NCI-H1417 treated with DMSO at 0.1 percent for 48 hours (cell line): ENCODE measurements around the gene SBK3.
"Not testable (repeated sequence)": the region's sequence is repeated elsewhere in the genome, so short reads cannot be mapped to it uniquely, and the experiment has no call there.

Experiments
- DNase-seq: peaks from one replicate; lab custom pipeline; 2025; lab: John Stamatoyannopoulos, UW

The SBK3 gene

DNA sequence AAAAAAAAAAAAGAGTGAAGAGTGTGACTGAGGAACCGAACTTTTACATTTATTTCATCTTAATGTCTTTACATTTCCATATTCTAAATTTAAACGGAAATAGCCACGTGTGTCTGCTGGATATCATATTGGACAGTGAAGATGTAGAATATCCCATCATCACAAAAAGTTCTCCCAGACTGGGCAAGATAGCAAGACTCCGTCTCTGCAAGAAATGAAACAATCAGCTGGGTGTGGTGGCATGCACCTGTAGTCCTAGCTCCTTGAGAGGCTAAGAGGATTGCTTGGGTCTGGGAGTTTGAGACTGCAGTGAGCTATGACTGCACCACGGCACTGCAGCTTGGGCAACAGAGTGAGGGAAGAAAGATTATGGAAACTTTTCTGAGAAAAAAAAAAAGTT lies 31.4 kb upstream of the SBK3 start:
- no peak for DNase-seq

DNA sequence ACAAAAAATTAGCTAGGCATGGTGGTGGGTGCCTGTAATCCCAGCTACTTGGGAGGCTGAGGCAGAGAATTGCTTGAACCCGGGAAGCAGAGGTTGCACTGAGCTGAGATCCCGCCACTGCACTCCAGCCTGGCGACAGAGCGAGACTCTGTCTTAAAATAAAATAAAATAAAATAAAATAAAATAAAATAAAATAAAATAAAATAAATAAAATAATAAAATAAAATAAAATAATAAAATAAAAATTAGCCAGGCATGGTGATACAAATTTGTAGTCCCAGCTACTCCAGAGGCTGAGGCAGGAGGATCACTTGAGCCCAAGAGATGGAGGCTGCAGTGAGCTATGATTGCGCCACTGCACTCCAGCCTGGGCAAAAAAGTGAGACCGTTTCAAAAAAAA lies 28.6 kb upstream of the SBK3 start:
- not testable (repeated sequence) for DNase-seq

DNA sequence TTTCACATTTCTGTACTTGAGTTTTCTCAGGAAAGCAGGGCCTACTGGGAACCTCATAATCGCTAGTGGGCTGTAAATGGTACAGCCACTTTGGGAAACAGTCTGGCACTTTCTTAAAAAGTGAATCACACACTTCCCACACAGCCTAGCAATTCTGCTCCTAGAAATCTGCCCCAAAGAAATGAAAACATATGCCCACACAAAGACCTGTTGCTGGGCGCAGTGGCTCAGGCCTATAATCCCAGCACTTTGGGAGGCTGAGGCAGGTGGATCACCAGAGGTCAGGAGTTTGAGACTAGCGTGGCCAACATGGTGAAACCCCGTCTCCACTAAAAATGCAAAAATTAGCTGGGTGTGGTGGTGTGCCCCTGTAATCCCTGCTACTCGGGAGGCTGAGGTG lies 24.1 kb upstream of the SBK3 start:
- DNase-seq: not testable (repeated sequence)

DNA sequence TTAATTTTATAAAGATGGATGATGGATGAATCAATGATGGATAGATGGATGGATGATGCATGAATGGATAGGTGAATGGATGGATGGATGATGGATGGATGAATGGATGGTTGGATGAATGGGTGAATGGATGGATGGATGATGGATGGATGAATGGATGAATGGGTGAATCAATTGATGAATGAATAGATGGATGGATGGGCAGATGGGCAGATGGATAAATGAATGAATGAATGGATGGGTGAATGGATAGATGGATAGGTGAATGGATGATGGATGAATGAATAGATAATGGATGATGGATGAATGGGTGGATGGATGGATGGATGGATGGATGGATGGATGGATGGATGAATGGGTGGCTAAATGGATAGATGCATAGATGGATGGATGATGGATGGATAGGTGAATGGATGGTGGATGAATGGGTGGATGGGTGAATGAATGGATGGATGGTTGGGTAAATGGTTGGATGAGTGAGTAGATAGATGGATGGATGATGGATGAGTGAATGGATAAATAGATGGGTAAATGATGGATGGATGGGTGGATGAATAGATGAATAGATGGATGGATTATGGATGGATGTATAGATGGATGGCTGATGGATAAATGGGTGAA lies 22.5 kb upstream of the SBK3 start:
- no peak for DNase-seq

DNA sequence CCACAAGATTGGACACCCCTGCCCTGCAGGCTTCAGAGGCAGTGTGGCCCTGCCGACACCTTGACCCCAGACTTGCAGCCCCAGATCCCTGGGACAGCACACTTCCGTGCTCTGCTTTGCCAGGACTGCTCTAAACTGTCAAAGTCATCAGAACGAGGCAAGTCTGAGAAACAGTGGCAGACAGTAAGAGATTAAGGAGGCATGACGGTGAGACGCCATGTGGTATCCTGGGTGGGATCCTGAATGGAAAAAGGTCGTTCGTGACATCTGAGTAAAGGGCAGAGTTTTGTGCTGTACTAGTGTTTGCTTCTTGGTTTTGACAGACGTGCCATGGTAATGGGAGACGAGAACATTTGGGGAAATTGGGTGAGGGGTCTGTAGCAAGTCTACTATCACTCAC lies 21.5 kb upstream of the SBK3 start:
- DNase-seq: no peak

DNA sequence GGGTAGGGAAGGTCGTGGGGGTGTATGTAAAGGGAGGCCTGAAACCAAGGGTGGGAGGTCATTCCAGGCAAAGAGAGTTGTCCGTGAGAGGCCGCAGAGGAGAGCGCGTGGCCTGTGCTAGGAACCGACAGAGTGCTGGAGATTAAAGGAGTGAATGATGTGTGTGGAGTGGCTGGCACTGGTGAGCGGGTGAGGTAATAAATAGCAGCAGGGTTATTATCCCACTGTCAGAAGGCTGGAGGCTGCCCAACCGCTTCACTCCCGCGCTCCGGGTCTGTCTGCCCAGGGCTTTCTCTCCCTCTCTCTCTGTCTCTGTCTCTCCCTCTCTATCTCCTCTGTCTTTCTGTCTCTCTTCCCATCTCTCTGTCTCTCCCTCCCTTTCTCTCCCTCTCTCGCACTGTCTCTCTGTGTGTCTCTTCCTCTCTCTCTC lies 17.9 kb upstream of the SBK3 start:
- no peak for DNase-seq

DNA sequence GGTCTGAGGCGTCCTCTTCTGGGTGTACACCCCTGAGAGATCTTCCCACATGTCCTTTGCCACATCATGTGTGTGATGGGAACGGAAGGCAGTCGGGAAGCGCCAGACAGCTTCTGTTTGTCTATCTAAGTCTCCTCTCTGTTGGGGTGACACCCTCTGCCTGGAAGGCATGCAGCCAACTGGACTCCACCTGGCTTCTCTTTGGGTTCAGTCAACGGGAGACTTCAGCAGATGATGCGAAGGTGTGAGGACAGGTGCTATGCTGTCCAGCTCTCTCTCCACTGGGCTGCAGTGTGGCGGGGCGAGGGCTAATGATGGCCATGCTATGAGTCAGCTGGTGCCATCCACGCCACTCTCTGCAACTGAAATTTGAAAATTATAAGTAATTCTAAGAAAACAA lies 14.3 kb upstream of the SBK3 start:
- no peak for DNase-seq

DNA sequence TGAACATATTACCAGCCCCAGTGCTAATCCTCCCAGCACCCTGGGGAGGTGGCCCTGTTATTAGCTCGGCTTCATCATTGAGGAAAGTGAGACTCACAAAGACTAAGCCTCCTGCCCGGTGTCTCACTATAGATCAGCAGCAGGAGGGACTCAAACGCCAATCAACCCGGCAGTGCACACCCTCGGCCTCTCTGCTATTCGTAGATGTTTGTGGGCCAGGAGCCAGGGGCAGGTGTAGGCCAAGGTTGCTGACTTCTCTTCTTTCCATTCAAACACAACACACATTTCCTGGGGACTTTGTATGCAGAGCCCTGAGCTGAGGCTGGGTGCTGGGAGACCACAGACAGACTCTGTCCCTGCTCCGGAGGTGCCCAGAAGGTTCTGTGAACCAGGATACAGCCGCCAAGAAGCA lies 9.4 kb upstream of the SBK3 start:
- no peak for DNase-seq

DNA sequence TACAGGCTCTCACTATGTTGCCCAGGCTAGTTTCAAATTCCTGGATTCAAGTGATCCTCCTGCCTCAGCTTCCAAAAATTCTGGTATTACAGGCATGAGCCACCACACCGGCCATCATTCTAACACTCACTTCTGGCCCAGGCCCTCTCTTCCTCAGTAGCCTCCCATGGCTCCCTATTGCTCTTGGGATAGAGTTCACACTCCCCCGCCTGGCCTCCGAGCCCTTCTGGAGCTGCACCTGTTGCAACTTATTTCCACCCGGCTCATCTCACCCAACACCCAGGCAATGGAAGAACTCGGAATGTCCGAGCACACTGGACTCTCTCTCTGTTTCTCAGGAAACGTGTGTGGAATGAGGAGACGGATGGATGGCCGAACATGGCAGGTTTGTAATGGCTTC lies 9.0 kb upstream of the SBK3 start:
- no peak for DNase-seq

DNA sequence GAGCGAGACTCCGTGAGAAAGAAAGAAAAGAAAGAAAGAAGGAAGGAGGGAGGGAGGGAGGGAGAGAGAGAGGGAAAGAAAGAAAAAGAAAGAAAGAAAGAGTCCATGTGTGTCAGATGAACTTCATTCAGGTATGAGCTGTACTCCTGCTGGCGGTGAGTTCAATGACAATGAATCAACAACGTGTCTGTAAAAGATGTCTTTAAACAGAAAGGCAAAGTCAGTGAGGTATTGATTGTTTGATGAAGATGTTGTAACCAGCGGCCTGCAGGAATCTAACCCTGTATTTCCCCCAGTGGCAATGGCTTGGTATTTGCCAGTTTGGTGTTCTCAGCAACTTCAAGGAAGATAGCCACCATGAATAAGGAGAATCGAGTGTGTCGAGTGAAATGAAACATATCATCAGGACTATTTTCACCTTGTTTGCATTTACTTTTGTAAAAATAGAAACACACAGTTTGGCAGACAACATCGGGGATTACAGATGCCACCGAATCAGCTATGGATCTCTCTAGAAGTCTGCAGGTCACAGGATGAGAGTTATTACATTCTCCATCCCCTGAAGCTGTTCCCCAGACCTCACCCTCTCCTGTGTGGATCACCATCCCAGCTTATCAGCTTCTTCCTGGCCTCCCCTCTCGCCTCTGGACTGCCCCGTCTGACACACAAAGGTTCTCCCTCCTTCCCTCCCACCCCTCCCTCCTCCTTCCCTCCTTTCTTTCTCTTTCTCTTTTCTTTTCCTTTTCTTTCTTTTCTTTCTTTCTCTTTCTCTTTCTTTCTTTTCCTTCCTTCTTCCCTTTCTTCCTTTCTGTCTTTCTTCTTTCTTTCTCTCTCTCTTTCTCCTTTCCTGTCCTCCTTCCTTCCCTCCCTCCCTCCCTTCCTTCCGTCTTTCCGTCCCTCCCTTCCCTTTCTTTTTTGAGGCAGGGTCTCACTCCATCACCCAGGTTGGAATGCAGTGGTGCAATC lies 8.2 kb upstream of the SBK3 start:
- DNase-seq: no peak

DNA sequence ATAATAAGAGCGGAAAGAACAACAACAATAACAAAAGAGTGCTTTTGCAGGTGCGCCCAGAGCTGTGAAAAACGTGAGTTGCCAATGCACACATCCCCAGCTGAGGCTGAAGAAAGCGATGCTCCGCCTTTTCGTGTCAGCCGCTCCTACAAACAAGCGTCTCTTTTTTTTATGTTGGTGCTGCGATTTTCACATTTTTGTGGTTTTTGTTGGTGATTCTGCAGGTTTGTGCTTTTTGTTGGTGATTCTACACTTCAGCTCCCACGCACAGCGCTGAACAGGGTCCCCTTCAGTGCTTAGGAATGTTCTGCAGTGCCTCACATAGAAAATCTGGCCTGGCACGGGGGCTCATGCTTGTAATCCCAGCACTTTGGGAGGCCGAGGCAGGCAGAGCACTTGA lies 7.3 kb upstream of the SBK3 start:
- no peak for DNase-seq

DNA sequence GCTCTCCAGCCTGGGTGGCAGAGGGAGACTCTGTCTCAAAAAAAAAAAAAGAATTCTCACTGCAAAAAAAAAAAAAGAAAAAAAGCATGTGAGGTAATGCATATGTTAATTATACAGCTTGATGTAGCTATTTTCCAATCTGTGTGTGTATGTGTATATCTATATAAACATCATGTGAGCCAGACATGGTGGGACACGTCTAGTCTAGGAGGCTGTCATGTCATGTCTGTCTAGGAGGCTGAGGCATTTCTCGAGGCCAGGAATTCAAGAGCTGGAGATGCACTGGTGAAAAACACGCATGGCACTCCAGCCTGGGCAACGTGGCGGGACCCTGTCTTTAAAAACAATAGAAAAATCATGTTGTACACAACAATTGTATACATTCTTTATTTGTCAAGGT lies 6.9 kb upstream of the SBK3 start:
- DNase-seq: no peak

DNA sequence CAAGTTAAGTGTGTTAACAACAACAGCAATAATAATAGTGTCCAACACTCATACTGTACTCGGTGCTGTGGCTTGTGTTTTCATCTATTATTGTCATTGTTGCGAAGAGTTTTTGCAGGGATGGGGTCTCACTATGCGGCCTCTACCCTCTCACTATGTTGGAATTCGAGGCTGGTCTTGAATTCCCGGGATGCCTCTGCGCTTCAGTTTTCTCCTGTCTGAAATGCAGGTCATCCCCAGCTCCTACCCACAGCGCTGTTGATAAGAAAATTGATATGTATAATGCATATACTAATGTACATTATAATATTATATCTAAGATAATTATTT lies 4.9 kb upstream of the SBK3 start:
- DNase-seq: no peak

DNA sequence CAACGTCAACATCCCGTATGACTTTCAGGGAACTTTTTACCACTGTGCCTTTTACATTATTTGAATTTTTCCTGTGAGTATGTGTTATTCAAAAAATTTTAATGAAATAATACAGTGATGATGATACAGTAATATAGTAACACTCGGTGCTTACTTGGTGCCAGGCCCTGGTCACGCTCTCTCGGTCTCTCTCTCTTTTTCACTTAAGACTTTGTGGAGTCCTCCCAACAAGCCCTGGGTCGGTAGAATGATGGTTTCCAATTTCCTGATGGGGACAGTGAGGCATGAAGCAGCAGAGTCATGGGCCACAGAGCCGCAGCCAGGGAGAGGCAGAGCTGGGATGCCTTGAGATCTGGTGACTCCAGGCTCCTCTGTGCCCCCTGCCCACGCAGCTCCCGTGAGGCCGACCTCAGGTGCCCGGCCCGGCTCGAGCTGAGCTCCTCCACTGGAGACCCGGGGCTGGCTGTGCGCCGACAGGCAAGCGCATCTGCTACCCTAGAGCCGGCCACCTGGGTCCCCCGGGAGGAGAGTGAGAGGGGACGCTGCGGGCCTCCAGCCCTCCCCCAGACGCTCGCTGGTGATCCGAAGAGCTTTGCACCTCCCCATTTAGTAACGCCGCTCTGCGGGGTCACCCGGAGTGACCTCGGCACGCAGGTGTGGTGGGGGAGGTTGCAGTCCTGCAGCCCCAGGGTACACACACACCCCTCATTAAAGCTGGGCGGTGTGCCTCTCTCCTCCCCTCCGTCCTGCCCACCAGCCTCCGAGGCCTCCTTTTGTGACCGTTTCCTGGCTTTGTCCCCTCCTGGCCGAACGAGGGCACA lies 4.4 kb upstream of the SBK3 start:
- no peak for DNase-seq

DNA sequence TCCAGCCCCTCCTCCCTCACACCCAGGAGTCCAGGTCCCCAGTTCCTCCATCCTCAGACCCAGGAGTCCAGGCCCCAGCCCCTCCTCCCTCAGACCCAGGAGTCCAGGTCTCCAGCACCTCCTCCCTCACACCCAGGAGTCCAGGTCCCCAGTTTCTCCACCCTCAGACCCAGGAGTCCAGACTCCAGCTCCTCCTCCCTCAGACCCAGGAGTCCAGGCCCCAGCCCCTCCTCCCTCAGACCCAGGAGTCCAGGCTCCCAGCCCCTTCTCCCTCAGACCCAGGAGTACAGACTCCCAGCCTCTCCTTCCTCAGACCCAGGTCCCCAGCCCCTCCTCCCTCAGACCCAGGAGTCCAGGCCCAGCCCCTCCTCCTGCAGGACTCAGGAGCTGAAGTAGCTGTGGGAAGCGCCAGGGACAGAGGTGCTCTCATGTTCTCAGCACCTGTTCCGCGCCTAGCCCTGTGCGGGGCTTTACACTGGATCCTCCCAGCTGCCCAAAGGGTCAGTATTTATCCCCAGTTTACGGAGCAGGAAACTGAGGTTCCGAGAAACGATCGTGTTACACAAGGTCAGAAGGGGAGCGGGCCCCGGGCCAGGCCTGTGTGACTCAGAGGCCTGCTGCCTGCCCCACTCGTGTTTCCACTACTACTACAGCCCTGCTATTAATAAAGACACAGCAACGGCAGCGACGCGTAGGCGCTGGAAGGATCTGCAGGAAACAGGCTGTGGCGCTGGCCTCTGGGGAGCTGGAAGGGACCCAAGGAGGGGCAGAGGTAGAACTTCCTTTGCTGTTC lies 1.7 kb upstream of the SBK3 start:
- no peak for DNase-seq

DNA sequence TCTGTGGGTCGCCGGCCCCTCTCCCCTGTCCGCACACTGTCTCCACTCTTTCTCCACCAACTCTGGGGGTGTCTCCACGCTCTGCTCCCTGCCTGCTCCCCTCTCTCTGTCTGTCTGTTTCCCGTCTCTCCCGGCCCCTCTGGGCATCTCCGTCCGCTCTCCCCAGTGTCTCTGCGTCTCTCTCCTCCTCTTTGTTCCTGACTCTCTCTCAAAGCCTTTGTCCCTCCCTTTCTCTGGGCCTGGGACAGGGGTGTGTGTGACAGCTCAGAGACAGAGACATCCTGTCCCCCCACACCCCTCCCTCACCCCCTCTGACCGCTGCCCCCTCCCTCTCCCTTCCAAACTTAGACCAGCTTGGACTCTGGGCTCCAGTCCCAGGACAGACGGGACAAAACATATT lies 668 bp upstream of the SBK3 start:
- DNase-seq: no peak

DNA sequence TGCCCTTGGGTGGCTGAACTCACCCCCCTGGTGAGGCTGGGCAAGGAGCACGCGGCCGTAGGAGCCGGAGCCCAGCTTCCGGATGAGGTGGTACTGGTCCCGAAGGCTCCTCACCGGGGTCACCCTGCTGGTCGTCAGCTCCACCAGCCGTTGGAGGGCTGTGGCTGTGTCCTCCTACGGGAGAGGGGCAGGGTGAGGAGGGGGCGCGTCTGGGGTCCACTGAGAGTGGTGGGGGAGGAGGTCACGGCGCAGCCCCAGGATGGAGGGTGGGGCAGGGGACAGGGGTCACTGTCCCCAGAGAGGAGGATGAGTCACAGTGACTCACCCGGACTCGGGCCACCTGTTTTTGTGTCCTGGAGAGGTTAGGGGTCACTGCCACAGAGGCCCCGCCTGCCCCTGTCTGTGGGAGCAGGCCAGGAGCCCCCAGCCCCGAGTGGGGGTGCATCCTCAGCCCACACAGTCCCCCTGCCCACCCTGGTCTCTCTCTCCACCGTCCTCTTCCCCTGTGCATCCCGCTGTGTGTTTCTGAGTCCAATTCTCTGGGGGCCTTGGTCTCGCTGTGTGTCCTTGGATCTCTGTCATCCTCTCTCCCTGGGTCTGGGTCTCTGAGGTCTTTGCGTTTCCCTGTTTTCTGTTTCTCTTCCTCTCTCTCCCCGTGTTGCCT lies 435 bp downstream of the SBK3 start:
- DNase-seq: no peak

DNA sequence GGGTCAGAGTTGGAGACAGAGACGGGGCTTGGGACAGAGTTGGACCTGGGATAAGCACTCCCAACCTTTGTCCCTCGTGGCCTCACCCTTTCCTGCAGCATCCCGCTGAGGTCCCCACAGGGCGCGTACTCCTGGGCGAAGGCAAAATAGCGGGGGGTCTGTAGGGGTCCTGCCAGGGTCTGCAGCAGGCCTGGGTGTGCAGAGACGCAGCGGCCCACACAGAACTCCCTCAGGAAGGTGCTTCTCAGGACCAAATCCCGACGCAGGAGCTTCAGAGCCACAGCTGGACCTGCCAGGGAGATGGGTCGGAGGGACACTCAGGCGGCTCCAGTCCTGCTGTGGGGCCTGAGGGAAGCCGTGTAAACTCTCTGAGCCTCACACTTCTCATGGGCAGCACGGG lies 1.3 kb downstream of the SBK3 start:
- DNase-seq: no peak

DNA sequence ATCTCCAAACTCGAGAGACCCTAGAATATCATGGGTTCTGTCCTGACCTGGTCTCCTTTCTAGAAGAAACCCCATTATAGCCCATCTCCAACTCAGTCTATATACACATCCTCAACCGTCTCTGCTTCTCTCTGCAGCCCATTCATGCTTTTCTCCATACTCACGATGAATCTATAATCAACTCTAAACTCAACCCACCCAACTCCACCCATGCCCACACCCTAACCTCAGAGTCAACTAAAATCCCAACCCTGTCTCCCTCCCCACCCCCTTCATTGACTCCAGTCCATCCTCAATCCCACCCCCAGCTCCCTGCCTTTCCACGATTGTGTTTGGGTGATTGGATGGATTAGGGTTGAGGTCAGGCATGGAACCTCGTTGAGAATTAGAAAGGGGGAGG lies 1.8 kb downstream of the SBK3 start:
- DNase-seq: no peak

DNA sequence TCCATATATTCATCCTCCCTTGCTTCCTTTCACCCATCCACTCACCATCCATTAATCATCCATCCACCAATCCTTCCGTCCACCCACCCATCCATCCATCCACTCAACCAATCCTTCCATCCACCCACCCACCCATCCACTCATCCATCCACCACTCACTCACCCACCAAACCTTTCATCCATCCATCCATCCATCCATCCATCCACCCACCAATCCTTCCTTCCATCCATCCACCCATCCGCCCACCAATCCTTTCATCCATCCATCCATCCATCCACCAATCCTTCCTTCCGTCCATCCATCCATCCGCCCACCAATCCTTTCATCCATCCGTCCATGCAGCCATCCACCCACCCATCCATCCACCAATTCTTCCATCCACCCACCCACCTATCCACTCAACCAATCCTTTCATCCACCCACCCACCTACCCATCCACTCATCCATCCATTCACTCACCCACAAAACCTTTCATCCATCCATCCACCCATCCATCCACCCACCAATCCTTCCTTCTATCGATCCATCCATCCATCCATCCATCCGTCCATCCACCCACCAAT lies 3.0 kb downstream of the SBK3 start:
- DNase-seq: no peak

DNA sequence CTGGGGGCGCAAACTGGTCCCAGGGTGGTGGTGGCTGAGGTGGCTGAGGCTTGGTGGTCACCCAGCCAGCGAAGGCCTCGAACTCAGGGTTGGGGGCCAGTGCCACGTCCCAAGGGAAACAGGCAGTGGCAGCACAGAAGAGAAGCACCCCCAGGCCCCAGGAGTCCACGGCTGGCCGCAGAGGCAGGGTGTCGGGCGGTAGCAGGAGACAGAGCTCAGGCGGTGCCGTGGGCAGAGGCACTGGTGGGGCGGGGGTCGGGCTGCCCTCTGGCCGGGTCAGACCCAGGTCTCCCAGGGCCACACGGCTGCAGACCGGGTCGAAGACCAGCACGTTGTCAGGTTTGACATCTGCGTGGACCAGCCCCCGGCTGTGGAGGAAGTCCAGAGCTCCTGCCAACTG lies 4.3 kb downstream of the SBK3 start:
- DNase-seq: no peak
